GM23338 (cell line): ENCODE measurements around the gene COBL. TPM values are rescaled to one million over a fixed set of nuclear protein-coding genes. Genes with fewer than 3 reads are reported as not detected.

Source experiments
- ATAC-seq: fragments of 200-7000 bp; cut with Tn5 transposase; 3 replicates; pipeline ENCODE4 v1.9.1; 2020
- DNase-seq: peaks from one replicate; pipeline ENCODE4 v3.0.0-alpha.2; 2015; ENCODE audit warnings: low spot score
- H2AFZ ChIP-seq: fragments of 200-600 bp; sonication (generic); 2 replicates; pipeline ENCODE4 v1.8.0; 2016; ENCODE audit warnings: antibody characterized with exemption, mild to moderate bottlenecking, moderate library complexity
- H3F3A ChIP-seq: fragments of 200-600 bp; sonication (generic); replicated peaks from 2 replicates; pipeline ENCODE4 v1.8.0; 2017; ENCODE audit warnings: antibody characterized with exemption, mixed run types, low read depth
- H3K27ac ChIP-seq: fragments of 200-600 bp; sonication (generic); 2 replicates; pipeline ENCODE4 v1.6.1; 2016; ENCODE audit warnings: low read depth
- H3K27me3 ChIP-seq: fragments of 200-600 bp; sonication (generic); 2 replicates; pipeline ENCODE4 v1.8.0; 2016; ENCODE audit warnings: mild to moderate bottlenecking, mixed run types, moderate library complexity; ENCODE audit not compliant: insufficient read depth
- H3K36me3 ChIP-seq: fragments of 200-600 bp; sonication (generic); 2 replicates; pipeline ENCODE4 v1.8.0; 2016; ENCODE audit warnings: mild to moderate bottlenecking; ENCODE audit not compliant: insufficient read depth
- H3K4me1 ChIP-seq: fragments of 200-600 bp; sonication (generic); 2 replicates; pipeline ENCODE4 v1.8.0; 2016; ENCODE audit warnings: mild to moderate bottlenecking, moderate library complexity; ENCODE audit not compliant: insufficient read depth
- H3K4me2 ChIP-seq: fragments of 200-600 bp; sonication (generic); 2 replicates; pipeline ENCODE4 v1.7.1; 2017; ENCODE audit warnings: mixed run types
- H3K4me3 ChIP-seq: fragments of 200-600 bp; sonication (generic); 2 replicates; pipeline ENCODE4 v1.6.1; 2016; ENCODE audit warnings: mixed run types
- H3K79me2 ChIP-seq: fragments of 200-600 bp; sonication (generic); replicated peaks from 2 replicates; pipeline ENCODE4 v1.8.0; 2017; ENCODE audit warnings: mild to moderate bottlenecking; ENCODE audit not compliant: insufficient read depth
- H3K9me2 ChIP-seq: fragments of 200-600 bp; sonication (generic); 2 replicates; pipeline ENCODE4 v1.8.0; 2017; ENCODE audit not compliant: insufficient read depth
- H4K20me1 ChIP-seq: fragments of 200-600 bp; sonication (generic); replicated peaks from 2 replicates; pipeline ENCODE4 v1.8.0; 2017; ENCODE audit warnings: mild to moderate bottlenecking; ENCODE audit not compliant: insufficient read depth
- H3K27ac Mint-ChIP-seq: 2 replicates; pipeline ENCODE4 v1.8.0; 2020; ENCODE audit warnings: inconsistent platforms, mild to moderate bottlenecking, moderate library complexity, mixed read lengths
- H3K27me3 Mint-ChIP-seq: 3 replicates; pipeline ENCODE4 v1.8.0; 2022; ENCODE audit warnings: low read depth, mild to moderate bottlenecking, moderate library complexity, mixed read lengths, inconsistent platforms; ENCODE audit not compliant: insufficient read depth, poor library complexity
- H3K36me3 Mint-ChIP-seq: 3 replicates; pipeline ENCODE4 v1.8.0; 2021; ENCODE audit warnings: low read depth, mild to moderate bottlenecking, inconsistent platforms, moderate library complexity, mixed read lengths
- H3K4me1 Mint-ChIP-seq: 3 replicates; pipeline ENCODE4 v1.8.0; 2020; ENCODE audit warnings: mild to moderate bottlenecking, inconsistent platforms, mixed read lengths
- H3K4me3 Mint-ChIP-seq: 3 replicates; pipeline ENCODE4 v1.8.0; 2021; ENCODE audit warnings: moderate library complexity, mild to moderate bottlenecking, inconsistent platforms, mixed read lengths
- H3K9me3 Mint-ChIP-seq: 3 replicates; pipeline ENCODE4 v1.8.0; 2020; ENCODE audit warnings: moderate library complexity, mild to moderate bottlenecking, inconsistent platforms, mixed read lengths
- CREB1 ChIP-seq: fragments of 250-450 bp; sonication (Bioruptor Pico); IDR thresholded peaks from 2 replicates; pipeline ENCODE4 v1.5.0; 2020; ENCODE audit warnings: low read depth, mild to moderate bottlenecking, moderate library complexity
- EZH2 ChIP-seq: fragments of 200-600 bp; sonication (generic); IDR thresholded peaks from one replicate; pipeline ENCODE4 v1.8.0; 2017; ENCODE audit warnings: antibody characterized with exemption, mild to moderate bottlenecking, low read depth; ENCODE audit not compliant: unreplicated experiment
- EZH2phosphoT487 ChIP-seq: fragments of 200-600 bp; sonication (generic); IDR thresholded peaks from one replicate; pipeline ENCODE4 v1.8.1; 2018; ENCODE audit warnings: antibody characterized with exemption; ENCODE audit not compliant: unreplicated experiment
- JUNB ChIP-seq: IDR thresholded peaks from one replicate; pipeline ENCODE4 v1.6.1; 2016; ENCODE audit warnings: antibody characterized with exemption; ENCODE audit not compliant: unreplicated experiment
- NANOG ChIP-seq: IDR thresholded peaks from 2 replicates; pipeline ENCODE4 v1.6.1; 2016; ENCODE audit warnings: antibody characterized with exemption, borderline replicate concordance
- POLR2AphosphoS5 ChIP-seq: IDR thresholded peaks from 2 replicates; pipeline ENCODE4 v1.6.1; 2016; ENCODE audit warnings: antibody characterized with exemption, low read depth
- REST ChIP-seq: IDR thresholded peaks from one replicate; pipeline ENCODE4 v1.6.1; 2018; ENCODE audit warnings: antibody characterized with exemption; ENCODE audit not compliant: unreplicated experiment
- STAT1 ChIP-seq: IDR thresholded peaks from one replicate; pipeline ENCODE4 v1.6.1; 2016; ENCODE audit warnings: antibody characterized with exemption; ENCODE audit not compliant: unreplicated experiment
- ZNF114 ChIP-seq: fragments of 250-450 bp; sonication (Bioruptor Pico); IDR thresholded peaks from 2 replicates; pipeline ENCODE4 v1.5.0; 2020; ENCODE audit warnings: mild to moderate bottlenecking, moderate library complexity
- ZNF331 ChIP-seq: fragments of 250-450 bp; sonication (Bioruptor Pico); IDR thresholded peaks from 2 replicates; pipeline ENCODE4 v1.5.0; 2020; ENCODE audit warnings: low read depth, mild to moderate bottlenecking, moderate library complexity
- ZNF462 ChIP-seq: fragments of 250-450 bp; sonication (Bioruptor Pico); IDR thresholded peaks from 2 replicates; pipeline ENCODE4 v1.5.0; 2020; ENCODE audit warnings: mild to moderate bottlenecking, moderate library complexity
- polyA plus RNA-seq: library from polyadenylated mRNA; unstranded; fragments of >200 nt; fragmentation: Nextera tagmentation; extraction: Ambion mirVana; gene quantifications from 2 replicates; pipeline ENCODE4 v1.2.1, GENCODE V29; 2016
- total RNA-seq: library from RNA; depleted of rRNA; stranded (reverse); fragments of >200 nt; shearing (Covaris generic); gene quantifications from 2 replicates; pipeline ENCODE4 v1.2.3, GENCODE V29; 2014
- TF ChIP-seq, protein P1 (sequence below), 2 experiments: fragments of 200-600 bp in 1 of 2; sonication (generic) in 1 of 2; conservative IDR thresholded peaks; 2 replicates each; pipeline versions ENCODE4 v1.5.1 to v1.6.1; 2016 to 2017; ENCODE audit warnings: antibody characterized with exemption in 2 of 2, low read depth in 2 of 2, mild to moderate bottlenecking in 2 of 2, moderate library complexity in 1 of 2
- TF ChIP-seq, protein P2 (sequence below): IDR thresholded peaks from 2 replicates; pipeline ENCODE4 v1.6.1; 2016; ENCODE audit warnings: antibody characterized with exemption

COBL gene
- total and polyA plus RNA-seq, 2 experiments from 2014 or later = 18.3 to 51.9 TPM

- no peak for DNase-seq
- H3K4me3 ChIP-seq = no peak overlapping the region
- H3K4me3 Mint-ChIP-seq = no peak overlapping the region
- H3K4me1 Mint-ChIP-seq = peaks cover 34% of the 10 kb centered on the region
- TF ChIP-seq, protein P1, sequence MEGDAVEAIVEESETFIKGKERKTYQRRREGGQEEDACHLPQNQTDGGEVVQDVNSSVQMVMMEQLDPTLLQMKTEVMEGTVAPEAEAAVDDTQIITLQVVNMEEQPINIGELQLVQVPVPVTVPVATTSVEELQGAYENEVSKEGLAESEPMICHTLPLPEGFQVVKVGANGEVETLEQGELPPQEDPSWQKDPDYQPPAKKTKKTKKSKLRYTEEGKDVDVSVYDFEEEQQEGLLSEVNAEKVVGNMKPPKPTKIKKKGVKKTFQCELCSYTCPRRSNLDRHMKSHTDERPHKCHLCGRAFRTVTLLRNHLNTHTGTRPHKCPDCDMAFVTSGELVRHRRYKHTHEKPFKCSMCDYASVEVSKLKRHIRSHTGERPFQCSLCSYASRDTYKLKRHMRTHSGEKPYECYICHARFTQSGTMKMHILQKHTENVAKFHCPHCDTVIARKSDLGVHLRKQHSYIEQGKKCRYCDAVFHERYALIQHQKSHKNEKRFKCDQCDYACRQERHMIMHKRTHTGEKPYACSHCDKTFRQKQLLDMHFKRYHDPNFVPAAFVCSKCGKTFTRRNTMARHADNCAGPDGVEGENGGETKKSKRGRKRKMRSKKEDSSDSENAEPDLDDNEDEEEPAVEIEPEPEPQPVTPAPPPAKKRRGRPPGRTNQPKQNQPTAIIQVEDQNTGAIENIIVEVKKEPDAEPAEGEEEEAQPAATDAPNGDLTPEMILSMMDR (conservative IDR thresholded peaks at IDR 0.05; ENCODE audit: low read depth in 2 of 2) = no peak
- TF ChIP-seq ZNF114 (CRISPR knock-in tag) = no peak
- TF ChIP-seq EZH2phosphoT487 = no peak
- no peak for TF ChIP-seq POLR2AphosphoS5
- TF ChIP-seq JUNB = no peak
- no peak for TF ChIP-seq ZNF462 (CRISPR knock-in tag)
- TF ChIP-seq REST = no peak
- TF ChIP-seq NANOG = no peak
- TF ChIP-seq STAT1 = no peak
- TF ChIP-seq, protein P2, sequence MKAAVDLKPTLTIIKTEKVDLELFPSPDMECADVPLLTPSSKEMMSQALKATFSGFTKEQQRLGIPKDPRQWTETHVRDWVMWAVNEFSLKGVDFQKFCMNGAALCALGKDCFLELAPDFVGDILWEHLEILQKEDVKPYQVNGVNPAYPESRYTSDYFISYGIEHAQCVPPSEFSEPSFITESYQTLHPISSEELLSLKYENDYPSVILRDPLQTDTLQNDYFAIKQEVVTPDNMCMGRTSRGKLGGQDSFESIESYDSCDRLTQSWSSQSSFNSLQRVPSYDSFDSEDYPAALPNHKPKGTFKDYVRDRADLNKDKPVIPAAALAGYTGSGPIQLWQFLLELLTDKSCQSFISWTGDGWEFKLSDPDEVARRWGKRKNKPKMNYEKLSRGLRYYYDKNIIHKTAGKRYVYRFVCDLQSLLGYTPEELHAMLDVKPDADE = no peak
- no peak for TF ChIP-seq EZH2
- TF ChIP-seq ZNF331 = no peak
- TF ChIP-seq CREB1 (CRISPR knock-in tag) = no peak
- no peak overlapping the region for H3K27ac Mint-ChIP-seq
- H3K27ac ChIP-seq = no peak overlapping the region
- no peak overlapping the region for H3K4me2 ChIP-seq
- no peak for ATAC-seq
- H3K4me1 ChIP-seq = 0 out of 2 replicates have a peak, but pooled peaks cover 16% of the 10 kb centered on the region
- H3K9me2 ChIP-seq = no peaks in the 10 kb centered on the region
- 0 out of 3 replicates have a peak, but pooled peaks cover 2% of the 10 kb centered on the region for H3K9me3 Mint-ChIP-seq
- peaks cover 6% of the 10 kb centered on the region for H3K27me3 Mint-ChIP-seq
- no peaks in the 10 kb centered on the region for H3K27me3 ChIP-seq
- no peak overlapping the region for H2AFZ ChIP-seq
- peaks cover 7% of the 10 kb centered on the region; the same call in 1 of the 2 replicates for H4K20me1 ChIP-seq
- H3K36me3 ChIP-seq = no peaks in the 10 kb centered on the region
- H3F3A ChIP-seq = no peaks in the 10 kb centered on the region
- H3K36me3 Mint-ChIP-seq = peaks cover 11% of the 10 kb centered on the region
- peaks cover 51% of the 10 kb centered on the region for H3K79me2 ChIP-seq
Observed at GRCh38 chr7:51214098-51214497, 102.5 kb downstream of the COBL start.
